GM18858 (cell line): ENCODE data around the gene ALG3.

ENCODE experiments used
- ATAC-seq: cut with Tn5 transposase; IDR thresholded peaks from one replicate; pipeline ENCODE4 v1.9.1; 2021; ENCODE audit not compliant: unreplicated experiment

ALG3 gene

GRCh38 chr3:184260724-184261269 is 12.0 kb upstream of the ALG3 start:
- ATAC-seq = no peak

GRCh38 chr3:184259878-184260723 is 11.3 kb upstream of the ALG3 start:
- ATAC-seq = no peak

DNA sequence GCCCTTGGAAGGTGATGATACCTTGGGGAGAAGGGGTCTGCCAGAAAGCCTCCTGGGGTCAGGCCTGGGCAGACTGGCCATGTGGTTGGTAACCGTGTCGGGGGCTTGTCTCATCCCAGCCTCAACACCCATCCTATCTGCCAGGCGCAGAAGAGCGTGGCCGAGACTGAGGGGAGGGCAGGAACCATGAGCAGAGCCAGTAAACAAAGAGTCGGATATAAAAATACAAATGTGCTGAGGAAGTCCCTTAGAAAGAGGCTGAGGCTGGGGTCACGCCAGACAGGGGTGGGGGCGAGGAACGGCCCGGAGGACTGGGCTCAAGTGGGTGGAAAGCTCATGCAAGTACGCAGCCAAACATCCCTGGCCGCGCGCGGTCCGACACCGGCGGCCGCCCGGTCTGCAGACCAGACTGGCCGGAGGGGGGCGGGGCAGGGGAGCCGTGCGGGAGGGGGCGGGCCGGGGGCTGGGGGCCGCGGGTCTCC is 10.7 kb upstream of the ALG3 start:
- no peak for ATAC-seq

GRCh38 chr3:184258926-184259325 is 10.2 kb upstream of the ALG3 start:
- ATAC-seq = no peak

DNA sequence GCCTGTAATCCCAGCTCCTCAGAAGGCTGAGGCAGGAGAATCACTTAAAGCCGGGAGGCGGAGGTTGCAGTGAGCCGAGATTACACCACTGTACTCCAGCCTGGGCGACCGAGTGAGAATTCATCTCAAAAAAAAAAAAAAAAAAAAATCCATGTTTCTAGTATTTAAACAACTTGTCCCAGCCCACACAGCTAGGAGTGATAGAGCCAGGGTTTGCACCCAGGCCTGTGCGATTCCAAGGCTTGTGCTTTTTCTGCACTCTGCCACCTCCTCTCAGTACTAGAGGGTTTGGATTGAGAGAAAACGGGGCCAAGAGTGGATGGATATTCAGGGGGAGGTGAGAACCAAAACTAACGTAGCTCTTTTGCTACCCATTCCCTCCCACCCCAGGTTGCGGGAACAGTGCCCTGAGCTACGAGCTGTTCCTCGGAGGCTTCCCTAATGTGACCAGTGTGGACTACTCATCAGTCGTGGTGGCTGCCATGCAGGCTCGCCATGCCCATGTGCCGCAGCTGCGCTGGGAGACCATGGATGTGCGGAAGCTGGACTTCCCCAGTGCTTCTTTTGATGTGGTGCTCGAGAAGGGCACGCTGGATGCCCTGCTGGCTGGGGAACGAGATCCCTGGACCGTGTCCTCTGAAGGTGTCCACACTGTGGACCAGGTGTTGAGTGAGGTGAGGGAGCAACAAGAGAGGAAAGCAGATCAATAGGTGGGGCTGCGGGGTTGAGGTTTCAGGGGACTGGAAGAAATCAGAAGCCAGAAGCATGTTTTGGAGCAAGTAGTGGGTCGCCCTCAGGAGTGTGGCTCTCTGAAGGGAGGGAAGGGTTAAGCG is 8.5 kb upstream of the ALG3 start:
- no peak for ATAC-seq

GRCh38 chr3:184255291-184256039 is 6.7 kb upstream of the ALG3 start:
- no peak for ATAC-seq

- ATAC-seq = peak; percentile 73
Observed at GRCh38 chr3:184250167-184250828, 1.5 kb upstream of the ALG3 start.

DNA sequence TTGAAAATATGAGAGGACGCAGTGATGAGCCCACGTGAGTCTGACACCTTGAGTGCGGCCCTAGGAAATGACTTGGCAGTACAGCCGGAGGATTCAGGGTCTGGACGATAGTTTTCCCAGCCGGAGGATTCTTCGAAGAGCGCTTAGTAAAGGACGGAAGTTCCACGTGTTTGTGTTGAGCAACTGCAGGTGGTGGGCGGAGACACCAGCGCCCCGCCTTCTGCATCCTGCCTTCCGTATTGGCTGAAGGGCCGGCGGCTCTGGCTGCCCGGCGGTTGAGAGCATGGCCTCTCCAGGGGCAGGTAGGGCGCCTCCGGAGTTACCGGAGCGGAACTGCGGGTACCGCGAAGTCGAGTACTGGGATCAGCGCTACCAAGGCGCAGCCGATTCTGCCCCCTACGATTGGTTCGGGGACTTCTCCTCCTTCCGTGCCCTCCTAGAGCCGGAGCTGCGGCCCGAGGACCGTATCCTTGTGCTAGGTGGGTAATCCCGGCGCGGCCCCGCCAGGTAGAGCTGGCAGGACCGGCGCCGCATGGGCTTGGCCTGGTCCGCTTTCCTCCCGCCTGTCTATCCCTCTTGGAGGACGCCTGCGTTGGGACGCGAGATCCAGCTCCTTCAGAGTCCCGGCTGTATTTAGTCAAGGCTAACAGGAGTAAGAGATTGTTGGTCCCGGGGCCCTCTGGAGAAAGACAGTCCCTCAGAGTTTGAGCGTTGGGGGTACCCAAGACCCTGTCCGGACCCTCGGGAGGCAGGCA is 827 bp upstream of the ALG3 start, which contains the start of gene EEF1AKMT4:
Gene EEF1AKMT4 (plus strand): TSS at position 261 of the 755 bp plus-strand sequence. CDS start 23 bp downstream, at position 284.
- peak; percentile 70 for ATAC-seq

- ATAC-seq = no peak
Observed at GRCh38 chr3:184242297-184242685, 6.5 kb downstream of the ALG3 start.

GRCh38 chr3:184241447-184242296 is 7.1 kb downstream of the ALG3 start:
- no peak for ATAC-seq

DNA sequence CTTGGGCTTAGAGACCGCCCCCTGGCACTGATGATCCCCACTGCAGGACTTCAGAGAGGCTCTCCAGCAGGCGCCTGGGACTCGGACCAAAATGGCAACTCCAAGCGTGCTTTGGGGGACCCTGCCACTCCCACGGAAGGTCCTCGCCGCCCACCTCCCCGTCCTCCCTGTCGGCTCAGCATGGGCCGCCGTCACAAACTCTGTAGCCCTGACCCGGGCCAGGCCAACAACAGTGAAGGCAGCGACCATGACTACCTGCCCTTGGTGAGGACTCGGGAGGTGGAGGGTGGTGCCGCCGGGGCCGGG is 7.7 kb downstream of the ALG3 start:
- ATAC-seq = no peak

- ATAC-seq = no peak
Observed at GRCh38 chr3:184240384-184241140, 8.2 kb downstream of the ALG3 start.

DNA sequence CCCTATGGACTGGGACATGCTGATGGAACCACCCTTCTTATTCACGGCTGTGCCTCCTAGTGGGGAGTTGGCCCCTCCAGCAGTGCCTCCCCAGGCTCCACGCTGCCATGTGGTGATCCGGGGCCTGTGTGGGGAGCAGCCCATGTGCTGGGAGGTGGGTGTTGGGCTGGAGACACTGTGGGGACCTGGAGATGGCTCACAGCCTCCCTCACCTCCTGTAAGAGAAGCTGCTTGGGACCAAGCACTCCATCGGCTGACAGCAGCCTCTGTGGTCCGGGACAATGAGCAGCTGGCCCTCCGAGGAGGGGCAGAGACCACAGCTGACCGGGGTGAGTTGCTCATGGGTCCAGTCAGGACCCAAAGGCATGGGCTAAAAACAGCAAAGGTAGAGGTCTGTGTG is 9.1 kb downstream of the ALG3 start:
- ATAC-seq = no peak

GRCh38 chr3:184239221-184239620 is 9.5 kb downstream of the ALG3 start:
- no peak for ATAC-seq

GRCh38 chr3:184238246-184238818 is 10.4 kb downstream of the ALG3 start:
- ATAC-seq = no peak

DNA sequence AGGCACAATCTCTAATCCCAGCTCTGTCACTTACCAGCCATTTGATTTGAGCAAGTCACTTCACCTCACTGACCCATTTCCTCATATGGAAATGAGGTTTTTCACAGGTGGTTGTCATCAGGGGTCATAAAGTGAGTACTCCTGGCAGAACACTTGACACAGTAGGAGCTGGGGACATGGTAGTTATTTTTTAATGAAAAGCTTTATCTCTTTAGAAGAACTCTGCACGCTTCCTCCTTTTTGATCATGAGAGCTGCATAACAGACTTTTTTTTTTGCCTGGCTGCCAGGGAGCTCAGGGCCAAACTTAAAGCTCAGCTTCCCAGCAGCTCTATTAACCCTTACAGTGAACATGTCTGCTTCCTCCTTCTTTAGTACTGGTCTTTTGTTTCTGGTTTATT is 11.0 kb downstream of the ALG3 start:
- ATAC-seq = no peak

DNA sequence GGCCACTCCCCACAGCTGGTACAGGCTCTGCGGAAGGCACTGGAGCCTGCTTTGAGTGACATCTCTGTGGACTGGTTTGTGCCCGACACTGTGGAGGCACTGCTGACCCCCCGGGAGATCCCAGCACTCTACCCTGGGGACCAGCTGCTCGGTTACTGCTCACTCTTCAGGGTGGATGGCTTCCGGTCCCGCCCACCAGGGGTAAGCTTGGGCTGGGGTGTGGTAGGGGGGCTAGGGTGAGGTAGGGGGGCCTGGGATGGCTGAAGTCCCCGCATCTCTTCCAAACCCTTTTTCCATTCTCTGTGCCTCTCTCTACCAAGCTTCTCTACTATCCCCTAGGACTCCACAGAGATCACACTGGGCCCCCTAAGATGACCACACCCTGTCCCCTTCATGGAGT is 11.6 kb downstream of the ALG3 start:
- ATAC-seq = no peak

DNA sequence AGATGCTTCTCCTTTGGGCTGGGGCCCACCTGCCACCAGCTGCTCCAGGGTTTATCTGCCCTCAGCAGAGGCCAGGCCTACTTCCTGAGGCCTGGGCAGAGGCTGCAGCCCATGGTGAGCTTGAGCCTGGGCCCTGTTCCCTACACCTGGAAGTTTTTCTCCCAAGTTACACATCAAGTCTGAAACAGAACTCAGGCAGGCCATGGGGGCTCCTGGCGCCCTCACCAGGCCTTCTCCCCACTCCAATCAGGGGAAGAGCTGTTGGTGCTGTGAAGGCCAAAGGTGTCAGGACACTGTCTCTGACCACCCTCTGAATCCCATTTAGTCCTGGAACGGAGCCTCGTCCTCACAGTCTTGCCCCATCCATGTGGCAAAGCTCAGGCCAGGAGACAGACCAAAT is 12.1 kb downstream of the ALG3 start:
- ATAC-seq = no peak
